OCI-LY1 (cell line): Measurements from ENCODE around the gene DHRS7B.
"Not testable (repeated sequence)": the region's sequence is repeated elsewhere in the genome, so short reads cannot be mapped to it uniquely, and the experiment has no call there.

ENCODE experiments used
- H2AFZ ChIP-seq: fragments of 200-600 bp; sonication (generic), shearing (Covaris generic); 2 replicates; pipeline ENCODE4 v1.6.0; 2014; ENCODE audit warnings: antibody characterized with exemption, mild to moderate bottlenecking, low read length
- H3F3A ChIP-seq: fragments of 200-600 bp; sonication (generic), shearing (Covaris generic); 2 replicates; pipeline ENCODE4 v1.6.0; 2014; ENCODE audit warnings: mild to moderate bottlenecking, antibody characterized with exemption, low read length, moderate library complexity; ENCODE audit not compliant: insufficient read depth
- H3K27ac ChIP-seq: fragments of 200-600 bp; sonication (generic); 2 replicates; pipeline ENCODE4 v1.5.1; 2014; ENCODE audit warnings: low read length, mixed run types, mild to moderate bottlenecking, low read depth; ENCODE audit not compliant: poor library complexity, severe bottlenecking
- H3K27me3 ChIP-seq: fragments of 200-600 bp; sonication (generic); 2 replicates; pipeline ENCODE4 v1.6.0; 2014; ENCODE audit warnings: antibody characterized with exemption, mild to moderate bottlenecking, low read length, moderate library complexity; ENCODE audit not compliant: insufficient read depth
- H3K36me3 ChIP-seq: fragments of 200-600 bp; sonication (generic); 2 replicates; pipeline ENCODE4 v1.6.1; 2014; ENCODE audit warnings: mild to moderate bottlenecking, antibody characterized with exemption, low read length, moderate library complexity, mixed read lengths; ENCODE audit not compliant: insufficient read depth
- H3K4me1 ChIP-seq: fragments of 200-600 bp; sonication (generic); 2 replicates; pipeline ENCODE4 v1.5.1; 2014; ENCODE audit warnings: mild to moderate bottlenecking, low read length, moderate library complexity; ENCODE audit not compliant: insufficient read depth, severe bottlenecking
- H3K4me2 ChIP-seq: fragments of 200-600 bp; sonication (generic), shearing (Covaris generic); 2 replicates; pipeline ENCODE4 v1.6.1; 2014; ENCODE audit warnings: low read length
- H3K4me3 ChIP-seq: fragments of 200-600 bp; sonication (generic); 2 replicates; pipeline ENCODE4 v1.5.1; 2014; ENCODE audit warnings: low read length, low read depth, mild to moderate bottlenecking, mixed read lengths; ENCODE audit not compliant: poor library complexity, severe bottlenecking
- H3K79me2 ChIP-seq: fragments of 200-600 bp; shearing (Covaris generic); 2 replicates; pipeline ENCODE4 v1.6.1; 2016; ENCODE audit warnings: mixed run types, low read length, mixed read lengths; ENCODE audit not compliant: insufficient read depth
- H3K9ac ChIP-seq: fragments of 200-600 bp; sonication (generic), shearing (Covaris generic); 2 replicates; pipeline ENCODE4 v1.6.1; 2014; ENCODE audit warnings: mild to moderate bottlenecking, low read length, mixed read lengths
- H3K9me2 ChIP-seq: fragments of 200-600 bp; sonication (generic), shearing (Covaris generic); 2 replicates; pipeline ENCODE4 v1.6.1; 2014; ENCODE audit warnings: low read depth, mild to moderate bottlenecking, low read length, mixed read lengths
- H3K9me3 ChIP-seq: fragments of 200-600 bp; shearing (Covaris generic); 2 replicates; pipeline ENCODE4 v1.6.1; 2014; ENCODE audit warnings: low read length, mixed read lengths
- H4K20me1 ChIP-seq: fragments of 200-600 bp; sonication (generic), shearing (Covaris generic); 2 replicates; pipeline ENCODE4 v1.6.0; 2016; ENCODE audit warnings: mild to moderate bottlenecking, low read length; ENCODE audit not compliant: insufficient read depth
- EZH2 ChIP-seq: fragments of 200-600 bp; sonication (generic), shearing (Covaris generic); IDR thresholded peaks from 2 replicates; pipeline ENCODE4 v1.8.0; 2017; ENCODE audit warnings: borderline replicate concordance, mixed run types, mild to moderate bottlenecking, antibody characterized with exemption, low read length, moderate library complexity, mixed read lengths
- TF ChIP-seq, protein P1 (sequence below): fragments of 200-600 bp; sonication (generic), shearing (Covaris generic); IDR thresholded peaks from 2 replicates; pipeline ENCODE4 v1.5.1; 2017; ENCODE audit warnings: mild to moderate bottlenecking, antibody characterized with exemption, low read length, moderate library complexity, mixed read lengths

The DHRS7B gene

DNA sequence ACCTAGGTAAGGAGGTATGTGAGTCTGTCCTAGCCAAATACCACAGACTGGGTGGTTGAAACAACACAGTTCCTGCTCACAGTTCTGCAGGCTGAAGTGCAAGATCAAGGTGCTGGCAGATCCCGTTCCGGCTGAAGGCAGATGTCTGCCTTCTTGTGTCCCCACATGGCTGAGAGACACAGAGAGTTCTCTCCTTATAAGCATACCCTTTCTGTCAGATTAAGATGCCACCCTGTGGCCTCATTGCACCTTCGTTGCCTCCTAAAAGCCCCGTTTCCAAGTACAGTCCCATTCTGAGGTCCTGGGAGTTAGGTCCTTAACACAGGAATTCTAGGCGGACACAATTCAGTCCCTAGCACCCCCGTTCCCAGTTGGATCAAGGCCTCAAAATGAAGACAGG, 96.3 kb downstream of the DHRS7B start:
- H3K9ac ChIP-seq, result no peak overlapping the region
- H3K27me3 ChIP-seq, result no peaks in the 10 kb centered on the region
- no peaks in the 10 kb centered on the region; the same call in 1 of the 2 replicates for H3K9me3 ChIP-seq
- no peak overlapping the region for H3K4me3 ChIP-seq
- no peak overlapping the region for H3K4me2 ChIP-seq
- TF ChIP-seq EZH2, result no peak
- TF ChIP-seq, protein P1, sequence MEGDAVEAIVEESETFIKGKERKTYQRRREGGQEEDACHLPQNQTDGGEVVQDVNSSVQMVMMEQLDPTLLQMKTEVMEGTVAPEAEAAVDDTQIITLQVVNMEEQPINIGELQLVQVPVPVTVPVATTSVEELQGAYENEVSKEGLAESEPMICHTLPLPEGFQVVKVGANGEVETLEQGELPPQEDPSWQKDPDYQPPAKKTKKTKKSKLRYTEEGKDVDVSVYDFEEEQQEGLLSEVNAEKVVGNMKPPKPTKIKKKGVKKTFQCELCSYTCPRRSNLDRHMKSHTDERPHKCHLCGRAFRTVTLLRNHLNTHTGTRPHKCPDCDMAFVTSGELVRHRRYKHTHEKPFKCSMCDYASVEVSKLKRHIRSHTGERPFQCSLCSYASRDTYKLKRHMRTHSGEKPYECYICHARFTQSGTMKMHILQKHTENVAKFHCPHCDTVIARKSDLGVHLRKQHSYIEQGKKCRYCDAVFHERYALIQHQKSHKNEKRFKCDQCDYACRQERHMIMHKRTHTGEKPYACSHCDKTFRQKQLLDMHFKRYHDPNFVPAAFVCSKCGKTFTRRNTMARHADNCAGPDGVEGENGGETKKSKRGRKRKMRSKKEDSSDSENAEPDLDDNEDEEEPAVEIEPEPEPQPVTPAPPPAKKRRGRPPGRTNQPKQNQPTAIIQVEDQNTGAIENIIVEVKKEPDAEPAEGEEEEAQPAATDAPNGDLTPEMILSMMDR, result no peak
- no peaks in the 10 kb centered on the region for H3F3A ChIP-seq
- H4K20me1 ChIP-seq, result no peaks in the 10 kb centered on the region
- H2AFZ ChIP-seq, result no peak overlapping the region
- H3K36me3 ChIP-seq, result peaks cover 28% of the 10 kb centered on the region
- H3K27ac ChIP-seq, result no peak overlapping the region
- no peaks in the 10 kb centered on the region; the same call in 1 of the 2 replicates for H3K79me2 ChIP-seq
- H3K4me1 ChIP-seq, result no peaks in the 10 kb centered on the region
- H3K9me2 ChIP-seq, result no peaks in the 10 kb centered on the region

DNA sequence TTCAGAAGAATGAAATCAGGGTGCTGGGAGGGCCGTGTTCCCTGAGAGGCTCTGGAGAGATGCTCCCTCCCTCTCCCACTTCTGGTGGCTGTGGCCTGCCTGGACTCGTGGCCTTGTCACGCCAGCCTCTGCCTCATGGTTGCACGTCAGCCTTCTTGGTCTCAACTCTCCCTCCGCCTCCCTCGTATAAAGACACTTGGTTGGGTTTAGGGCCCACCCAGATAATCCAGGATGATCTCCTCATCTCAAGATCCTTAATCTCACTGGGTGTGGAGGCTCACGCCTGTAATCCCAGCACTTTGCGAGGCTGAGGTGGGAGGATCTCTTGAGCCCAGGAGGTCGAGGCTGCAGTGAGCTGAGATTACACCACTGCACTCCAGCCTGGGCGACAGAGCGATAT, 100.5 kb downstream of the DHRS7B start:
- not testable (repeated sequence) for H3K9me2 ChIP-seq, H3K9ac ChIP-seq, H3K36me3 ChIP-seq, H2AFZ ChIP-seq, H3K27ac ChIP-seq, H3K4me1 ChIP-seq, H3K9me3 ChIP-seq, H3K4me3 ChIP-seq, H3K27me3 ChIP-seq, H3K79me2 ChIP-seq, H4K20me1 ChIP-seq, H3F3A ChIP-seq, H3K4me2 ChIP-seq

DNA sequence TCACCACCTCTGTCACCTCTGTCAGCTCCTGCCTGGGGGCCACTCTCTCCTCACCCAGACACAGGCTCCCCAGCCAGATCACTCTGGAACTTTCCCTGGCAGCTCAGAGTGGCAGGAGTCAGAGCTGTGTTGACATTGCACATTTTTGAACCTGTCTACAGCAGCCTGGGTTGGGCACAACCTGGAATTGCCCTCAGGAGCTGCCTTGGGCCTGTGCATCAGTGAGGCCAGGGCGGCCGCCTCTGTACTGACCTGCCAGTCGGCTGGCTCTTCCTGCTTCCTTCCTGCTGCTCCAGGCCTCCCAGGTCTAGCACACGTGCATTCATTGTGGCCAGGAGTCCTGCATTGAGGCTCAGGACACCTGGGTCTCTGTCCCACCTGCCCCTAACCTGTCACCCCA, 101.3 kb downstream of the DHRS7B start:
- Histone ChIP-seq H3K4me3 (no peak overlapping the region), H3K36me3 (no peaks in the 10 kb centered on the region), H3K4me1 (no peaks in the 10 kb centered on the region), H3F3A (no peaks in the 10 kb centered on the region), H3K79me2 (no peaks in the 10 kb centered on the region), H3K27me3 (no peaks in the 10 kb centered on the region), H3K4me2 (no peak overlapping the region), H3K9ac (no peak overlapping the region), H3K9me3 (no peaks in the 10 kb centered on the region), H2AFZ (no peak overlapping the region), H3K27ac (no peak overlapping the region), H4K20me1 (no peaks in the 10 kb centered on the region), H3K9me2 (no peaks in the 10 kb centered on the region)
- TF ChIP-seq, protein P1, result no peak
- no peak for TF ChIP-seq EZH2

DNA sequence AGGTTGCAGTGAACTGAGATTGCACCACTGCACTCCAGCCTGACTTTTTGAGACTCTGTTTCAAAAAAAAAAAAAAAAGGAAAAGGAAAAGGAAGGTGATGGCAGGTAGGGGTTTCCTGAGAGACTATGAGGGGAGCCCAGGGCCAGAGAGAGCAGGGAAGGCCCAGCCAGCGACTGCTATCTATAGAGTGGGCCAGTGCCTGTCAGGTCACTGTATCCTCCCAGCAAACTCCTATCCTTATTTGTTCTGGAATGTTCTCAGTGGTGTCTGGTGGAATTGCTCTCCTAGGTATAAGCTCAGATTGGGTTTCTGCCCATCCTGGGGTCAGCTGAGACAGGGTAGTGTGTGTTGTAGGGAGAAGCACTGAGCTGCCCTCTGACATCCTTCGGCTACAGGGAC, 102.1 kb downstream of the DHRS7B start:
- Histone ChIP-seq H3K27me3 (no peaks in the 10 kb centered on the region), H3K27ac (no peak overlapping the region), H4K20me1 (no peaks in the 10 kb centered on the region), H3K4me1 (no peaks in the 10 kb centered on the region), H3K9me2 (no peaks in the 10 kb centered on the region), H3K9me3 (no peaks in the 10 kb centered on the region), H3K4me3 (no peak overlapping the region), H3K9ac (no peak overlapping the region), H2AFZ (no peak overlapping the region), H3K79me2 (no peaks in the 10 kb centered on the region), H3K4me2 (no peak overlapping the region), H3F3A (no peaks in the 10 kb centered on the region), H3K36me3 (no peaks in the 10 kb centered on the region)
- TF ChIP-seq, protein P1, result no peak
- no peak for TF ChIP-seq EZH2
